NCI-H146 treated with DMSO at 0.1 percent for 48 hours (cell line): ENCODE results near the gene ELAVL3.
"Not testable (repeated sequence)": the region's sequence is repeated elsewhere in the genome, so short reads cannot be mapped to it uniquely, and the experiment has no call there.

ENCODE experiments used
- DNase-seq: peaks from one replicate; lab custom pipeline; 2025; ENCODE audit not compliant: unreplicated experiment; lab: John Stamatoyannopoulos, UW

The ELAVL3 gene

DNA sequence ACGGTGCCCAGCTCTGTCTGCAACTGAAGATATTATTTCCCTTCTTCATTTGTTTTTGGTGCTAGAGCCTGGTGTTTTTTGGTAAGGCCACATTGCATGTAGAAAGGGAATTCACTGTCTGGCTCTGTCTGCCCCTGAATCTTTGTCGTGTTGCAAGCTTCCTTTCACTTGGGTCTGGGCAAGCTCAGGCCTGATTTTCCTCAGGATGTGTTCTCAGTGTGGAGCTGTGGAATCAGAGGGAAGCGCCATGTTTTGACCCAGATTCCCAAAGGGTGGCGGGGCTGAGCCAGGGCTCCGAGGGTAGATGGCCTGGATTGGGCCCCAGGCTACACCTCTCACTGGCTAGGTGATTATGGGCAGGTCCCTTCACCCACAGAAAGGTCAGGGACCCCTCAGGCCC is 36.8 kb downstream of the ELAVL3 start:
- DNase-seq: no peak

GRCh38 chr19:11437955-11438354 is 42.9 kb downstream of the ELAVL3 start:
- no peak for DNase-seq

DNA sequence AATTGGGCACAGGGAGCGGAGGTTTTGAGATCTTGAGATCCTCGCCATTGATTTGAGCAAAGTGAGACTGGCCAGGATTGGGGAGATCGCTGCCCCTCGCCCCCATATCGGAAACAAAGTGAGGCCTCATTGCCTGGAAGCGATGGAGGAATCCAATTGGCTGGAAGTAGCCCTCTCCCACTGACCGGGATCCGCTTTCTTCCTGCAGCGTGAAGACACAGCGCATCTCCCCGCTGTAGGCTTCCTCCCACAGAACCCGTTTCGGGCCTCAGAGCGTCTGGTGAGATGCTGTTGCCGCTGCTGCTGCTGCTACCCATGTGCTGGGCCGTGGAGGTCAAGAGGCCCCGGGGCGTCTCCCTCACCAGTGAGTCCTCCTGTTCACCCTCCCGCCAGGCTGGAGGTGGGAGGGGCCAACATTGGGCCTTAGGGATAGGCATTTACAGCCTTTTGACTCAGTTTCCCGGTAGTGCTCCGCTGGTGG is 45.0 kb downstream of the ELAVL3 start:
- DNase-seq: no peak

- DNase-seq: peak; percentile 100
These were observed 45.6 kb downstream of the ELAVL3 start, which contains the start of the genes ODAD3 and PRKCSH for GRCh38 chr19:11435057-11435832. Gene ODAD3 (minus strand): TSS chr19:11435121. CDS start chr19:11435016, 105 bp downstream. Gene PRKCSH (plus strand): TSS chr19:11435635. CDS start chr19:11436118, 483 bp downstream.

DNA sequence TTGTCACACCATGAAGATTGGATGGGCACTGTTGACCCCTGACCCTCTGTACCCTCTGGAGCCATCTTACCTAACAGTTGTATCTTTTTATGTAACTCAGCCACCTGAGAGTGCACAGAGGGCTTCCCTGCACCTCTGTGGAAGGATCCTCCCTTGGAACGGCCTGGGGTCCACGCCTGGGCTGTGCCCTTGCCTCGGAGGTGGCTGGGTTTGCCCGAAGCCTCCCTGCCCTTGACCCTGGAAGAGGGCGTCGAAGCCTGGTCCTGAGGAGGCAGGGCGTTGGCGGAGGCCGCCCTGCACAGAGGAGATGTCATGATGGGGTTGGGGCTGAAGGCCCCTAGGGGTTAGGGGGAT is 46.2 kb downstream of the ELAVL3 start:
- peak; percentile 65 for DNase-seq

- not testable (repeated sequence) for DNase-seq
These were observed 47.3 kb downstream of the ELAVL3 start for GRCh38 chr19:11433526-11433925.

DNA sequence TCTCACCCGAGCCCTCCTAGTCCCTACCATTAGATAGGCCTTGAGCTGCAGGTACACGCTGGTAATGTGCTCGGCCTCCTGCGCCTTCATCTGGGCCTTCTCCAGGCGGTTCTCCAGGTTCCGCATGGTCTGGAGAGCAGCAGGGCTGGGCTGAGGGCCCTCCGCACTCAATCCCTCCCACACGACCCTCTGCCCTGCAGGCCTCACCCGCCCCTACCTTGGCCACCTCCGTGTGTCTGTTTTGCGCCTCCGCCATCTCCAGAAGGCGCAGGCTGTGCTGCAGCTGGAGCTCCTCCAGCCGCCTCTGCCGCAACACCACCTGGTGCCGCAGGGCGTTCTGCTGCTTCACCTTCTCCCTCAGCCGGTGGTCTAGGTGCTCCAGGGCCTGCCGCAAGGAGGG is 54.2 kb downstream of the ELAVL3 start:
- DNase-seq: no peak

DNA sequence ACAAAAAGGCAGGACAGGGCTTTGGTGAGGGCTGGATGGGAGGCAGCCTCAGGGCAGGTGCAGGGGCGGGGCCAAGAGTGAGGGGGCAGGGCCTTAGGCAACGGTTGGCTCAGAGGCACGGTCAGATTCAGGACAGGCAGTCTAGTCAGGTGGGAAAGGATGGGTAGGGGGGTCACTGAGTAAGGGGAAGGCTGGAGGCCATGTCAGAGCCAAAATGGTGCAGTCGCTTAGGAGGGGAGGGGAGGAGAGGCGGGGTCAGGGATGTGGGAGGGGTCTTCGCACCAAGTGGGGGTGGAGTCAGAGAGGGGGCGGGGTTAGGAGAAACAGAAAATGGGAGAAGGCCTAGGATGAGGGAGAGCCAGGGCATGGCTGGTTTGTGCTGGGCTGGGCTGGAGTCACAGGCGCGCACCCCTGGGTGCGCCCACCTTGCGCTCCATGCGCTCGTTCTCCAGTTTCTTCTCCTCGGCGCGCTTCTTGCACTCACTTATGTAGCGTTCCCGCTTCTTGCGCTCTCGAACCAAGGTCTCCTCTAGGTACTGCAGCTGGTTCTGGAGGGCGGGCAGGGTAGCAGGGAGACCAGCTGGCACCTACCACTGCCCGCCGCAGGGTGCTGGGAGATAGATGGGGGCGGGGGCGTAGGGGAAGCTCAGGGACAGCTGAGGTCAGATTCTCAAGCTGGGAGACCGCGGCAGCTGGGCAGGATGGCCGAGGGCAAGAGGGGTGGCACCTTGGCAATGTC is 55.0 kb downstream of the ELAVL3 start:
- DNase-seq: no peak

- DNase-seq: no peak
These were observed 57.1 kb downstream of the ELAVL3 start for GRCh38 chr19:11423791-11424181.

DNA sequence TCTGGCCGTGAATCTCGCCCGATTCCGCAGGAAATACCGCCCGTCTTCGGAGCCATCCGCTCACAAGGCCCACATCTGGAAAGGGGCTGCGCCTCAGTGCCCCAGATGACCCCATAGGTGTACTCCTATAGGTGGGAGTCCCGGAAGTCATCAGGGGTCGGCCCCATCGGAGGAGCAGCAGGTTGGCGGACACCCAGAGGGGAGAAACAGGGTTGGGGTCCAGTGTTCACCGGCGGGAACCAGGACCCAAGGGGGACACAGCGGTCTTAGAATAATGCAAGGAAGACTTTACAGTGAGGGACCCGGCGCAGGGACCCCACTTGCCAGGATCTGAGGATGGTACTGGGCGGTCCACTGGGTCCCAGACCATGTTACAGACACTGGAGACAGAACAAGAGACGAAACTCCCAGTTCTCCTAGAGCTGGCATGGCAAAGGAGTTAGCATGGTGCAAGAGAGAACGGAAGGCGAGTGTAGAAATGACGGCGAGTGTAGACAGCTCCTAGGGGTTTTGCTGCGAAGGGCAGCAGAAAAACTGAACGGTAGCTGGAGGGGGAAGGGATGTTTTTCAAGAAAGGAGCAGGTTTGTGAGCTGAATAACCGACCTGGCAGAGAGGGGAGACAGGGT is 57.6 kb downstream of the ELAVL3 start:
- DNase-seq: no peak

GRCh38 chr19:11422163-11423065 is 58.4 kb downstream of the ELAVL3 start:
- DNase-seq: peak; percentile 90

DNA sequence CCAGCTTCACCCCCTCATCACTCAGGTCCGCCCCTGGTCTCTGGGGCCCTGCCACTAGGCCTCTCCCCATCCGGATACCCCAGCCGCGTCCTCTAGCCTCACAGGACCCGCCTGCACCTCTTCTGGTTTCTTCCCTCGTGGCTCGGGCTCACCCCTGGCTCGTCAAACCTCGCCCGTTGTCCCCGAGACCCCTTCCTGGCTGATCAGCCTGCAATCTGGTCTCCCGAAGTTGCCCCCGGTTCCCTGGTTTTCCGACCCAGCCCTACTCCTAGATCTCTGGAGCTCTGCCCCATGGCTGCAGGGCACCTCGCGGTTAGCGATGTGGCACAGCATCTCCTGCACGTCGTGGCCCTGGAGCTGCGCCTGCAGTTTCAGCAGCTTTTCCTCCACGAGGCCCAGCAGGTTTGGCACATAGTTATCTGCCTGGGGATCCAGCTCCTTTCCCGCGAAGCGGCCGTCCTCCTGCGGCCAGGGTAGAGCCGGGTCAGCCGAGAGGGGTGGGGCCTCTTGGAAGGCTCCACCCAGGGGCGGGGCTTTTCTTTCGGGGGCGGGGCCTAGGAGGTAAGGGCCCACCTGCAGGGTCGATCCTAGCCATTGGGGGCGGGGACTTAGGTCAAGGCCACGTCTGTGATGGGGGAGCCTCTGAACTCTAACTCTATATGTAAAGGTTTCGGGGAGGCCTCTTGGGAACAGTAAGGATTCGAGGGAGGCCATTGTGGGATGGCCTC is 59.3 kb downstream of the ELAVL3 start:
- peak; percentile 90 for DNase-seq

- peak; percentile 12 for DNase-seq
These were observed 60.1 kb downstream of the ELAVL3 start for GRCh38 chr19:11420429-11421370.

GRCh38 chr19:11418549-11419506 is 62.0 kb downstream of the ELAVL3 start, which contains the start of gene RGL3:
Gene RGL3 (minus strand): TSS chr19:11419314. CDS start chr19:11419278, 36 bp downstream.
- peak; percentile 91 for DNase-seq

DNA sequence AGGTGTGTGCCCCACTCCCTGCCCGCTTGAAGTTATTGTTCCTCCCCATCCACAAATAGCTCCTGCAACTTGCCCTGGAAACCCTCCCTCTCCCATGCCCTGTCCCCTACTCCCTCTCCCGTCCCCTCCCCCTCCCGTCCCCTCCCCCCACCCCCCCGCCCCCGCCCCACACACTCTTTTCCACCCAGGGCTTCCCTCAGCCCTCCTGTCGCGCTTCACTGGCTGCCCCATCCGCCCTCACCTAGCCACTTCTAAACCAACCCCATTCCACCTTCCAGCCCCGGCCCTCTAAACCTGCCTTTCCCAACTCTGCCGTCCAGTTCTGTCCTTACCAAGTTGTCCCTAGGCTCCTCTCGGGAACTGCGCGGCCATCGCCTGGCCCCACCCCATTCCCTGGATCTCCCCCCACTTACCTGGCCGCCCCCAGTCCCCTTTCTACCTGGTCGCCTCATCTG is 62.7 kb downstream of the ELAVL3 start:
- no peak for DNase-seq

DNA sequence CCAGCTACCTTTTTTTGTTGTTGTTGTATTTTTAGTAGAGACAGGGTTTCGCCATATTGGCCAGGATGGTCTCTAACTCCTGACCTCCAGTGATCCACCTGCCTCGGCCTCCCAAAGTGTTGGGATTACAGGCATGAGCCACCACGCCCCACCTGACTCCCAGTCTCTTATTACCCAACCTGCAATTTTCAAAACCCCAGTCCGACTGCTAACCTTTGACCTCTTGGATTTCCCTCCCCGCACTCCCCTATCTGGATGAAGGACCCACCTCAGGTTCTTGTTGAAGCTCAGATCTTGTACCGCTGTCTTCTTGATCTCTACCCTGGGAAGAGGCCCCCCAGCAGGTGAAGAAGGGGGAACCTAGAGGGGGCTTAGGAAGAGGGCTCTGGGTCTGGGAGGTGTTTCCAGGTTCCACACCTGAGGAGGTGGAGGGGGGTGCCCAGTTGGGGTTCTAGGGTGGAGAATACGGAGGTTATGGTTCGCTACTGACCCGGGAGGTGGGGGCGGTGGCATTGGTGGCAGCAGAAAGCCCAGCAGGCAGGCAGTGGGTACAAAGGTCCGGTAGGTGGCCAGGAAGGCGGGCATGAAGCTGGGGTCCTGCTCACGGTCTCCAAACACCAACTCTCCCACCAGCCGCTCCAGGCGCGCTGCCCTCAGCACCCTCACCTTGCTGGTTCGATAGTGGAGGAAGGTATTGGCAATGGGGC is 64.3 kb downstream of the ELAVL3 start:
- no peak for DNase-seq

DNA sequence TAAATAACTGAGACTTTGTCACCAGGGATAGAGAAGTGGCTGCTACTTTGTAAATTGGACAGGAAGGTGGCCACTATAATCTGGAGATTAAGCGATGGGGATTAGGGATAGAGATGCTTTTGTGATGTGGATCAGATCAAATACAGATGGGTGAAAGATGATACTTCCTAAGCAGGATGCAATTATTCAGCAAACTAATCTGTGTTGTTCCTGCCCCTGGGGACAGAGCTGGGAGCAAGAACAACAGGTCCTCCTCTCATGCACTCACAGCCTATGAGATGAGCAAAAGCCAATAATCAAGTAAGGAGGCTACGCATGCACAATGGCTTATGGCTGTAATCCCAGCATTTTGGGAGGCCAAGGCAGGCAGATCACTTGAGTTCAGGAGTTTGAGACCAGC is 66.3 kb downstream of the ELAVL3 start:
- peak; percentile 65 for DNase-seq
